MM.1S (cell line): ENCODE data around the gene FXYD7.

Source experiments
- DNase-seq: peaks from one replicate; pipeline ENCODE4 v3.0.0-alpha.2; 2015
- H2AFZ ChIP-seq: fragments of 300-600 bp; sonication (generic); 2 replicates; pipeline ENCODE4 v1.6.0; 2016; ENCODE audit warnings: antibody characterized with exemption, low read length
- H3F3A ChIP-seq: fragments of 300-600 bp; sonication (generic); 2 replicates; pipeline ENCODE4 v1.6.1; 2016; ENCODE audit warnings: mild to moderate bottlenecking, antibody characterized with exemption, low read length, moderate library complexity, mixed read lengths; ENCODE audit not compliant: insufficient read depth
- H3K27ac ChIP-seq: fragments of 300-600 bp; sonication (generic); 2 replicates; pipeline ENCODE4 v1.5.1; 2016; ENCODE audit warnings: mild to moderate bottlenecking, low read length
- H3K27me3 ChIP-seq: fragments of 300-600 bp; sonication (generic); replicated peaks from 2 replicates; pipeline ENCODE4 v1.6.0; 2016; ENCODE audit warnings: low read length; ENCODE audit not compliant: insufficient read depth
- H3K36me3 ChIP-seq: fragments of 300-600 bp; sonication (generic); replicated peaks from 2 replicates; pipeline ENCODE4 v1.6.1; 2016; ENCODE audit warnings: mild to moderate bottlenecking, low read length, mixed read lengths; ENCODE audit not compliant: insufficient read depth
- H3K4me1 ChIP-seq: fragments of 300-600 bp; sonication (generic); 2 replicates; pipeline ENCODE4 v1.6.1; 2016; ENCODE audit warnings: low read length, mixed read lengths
- H3K4me2 ChIP-seq: fragments of 300-600 bp; sonication (generic); 2 replicates; pipeline ENCODE4 v1.6.0; 2016; ENCODE audit warnings: low read depth, low read length
- H3K4me3 ChIP-seq: fragments of 300-600 bp; sonication (generic); 2 replicates; pipeline ENCODE4 v1.5.1; 2016; ENCODE audit warnings: low read length, mixed read lengths
- H3K79me2 ChIP-seq: fragments of 300-600 bp; sonication (generic); 2 replicates; pipeline ENCODE4 v1.6.1; 2016; ENCODE audit warnings: mixed run types, low read length, mixed read lengths
- H3K9ac ChIP-seq: fragments of 300-600 bp; sonication (generic); 2 replicates; pipeline ENCODE4 v1.6.1; 2016; ENCODE audit warnings: low read length, mixed read lengths
- H3K9me2 ChIP-seq: fragments of 300-600 bp; sonication (generic); replicated peaks from 2 replicates; pipeline ENCODE4 v1.6.1; 2016; ENCODE audit warnings: mild to moderate bottlenecking, low read length, mixed read lengths; ENCODE audit not compliant: insufficient read depth
- H3K9me3 ChIP-seq: fragments of 300-600 bp; sonication (generic); replicated peaks from 2 replicates; pipeline ENCODE4 v1.6.1; 2016; ENCODE audit warnings: mild to moderate bottlenecking, low read length, mixed read lengths; ENCODE audit not compliant: insufficient read depth
- H4K20me1 ChIP-seq: fragments of 300-600 bp; sonication (generic); 2 replicates; pipeline ENCODE4 v1.6.1; 2016; ENCODE audit warnings: mild to moderate bottlenecking, low read length, moderate library complexity, mixed read lengths; ENCODE audit not compliant: insufficient read depth
- CTCF ChIP-seq: fragments of 300-600 bp; sonication (generic); IDR thresholded peaks from 2 replicates; pipeline ENCODE4 v1.5.1; 2016; ENCODE audit warnings: antibody characterized with exemption, low read length, mixed read lengths
- EZH2 ChIP-seq: fragments of 300-600 bp; sonication (generic); optimal IDR thresholded peaks from 2 replicates; pipeline ENCODE3; 2017; ENCODE audit warnings: low read depth, mild to moderate bottlenecking, antibody characterized with exemption, low read length, mixed read lengths
- EZH2phosphoT487 ChIP-seq: fragments of 300-600 bp; sonication (generic); IDR thresholded peaks from 2 replicates; pipeline ENCODE4 v1.6.1; 2018; ENCODE audit warnings: antibody characterized with exemption, low read length

The FXYD7 gene

GRCh38 chr19:35094656-35095055 is 48.4 kb upstream of the FXYD7 start:
- TF ChIP-seq EZH2 (no peak), EZH2phosphoT487 (no peak), CTCF (no peak)
- H3K9ac ChIP-seq = no peak overlapping the region
- no peaks in the 10 kb centered on the region for H4K20me1 ChIP-seq

GRCh38 chr19:35095667-35096368 is 47.2 kb upstream of the FXYD7 start:
- Histone ChIP-seq H3K4me3 (no peak overlapping the region), H3K9me3 (no peaks in the 10 kb centered on the region), H3K36me3 (no peaks in the 10 kb centered on the region), H3K9me2 (no peaks in the 10 kb centered on the region), H4K20me1 (no peaks in the 10 kb centered on the region), H2AFZ (no peak overlapping the region), H3F3A (no peaks in the 10 kb centered on the region), H3K4me2 (no peak overlapping the region), H3K9ac (no peak overlapping the region), H3K79me2 (no peaks in the 10 kb centered on the region), H3K27ac (no peak overlapping the region), H3K27me3 (peaks cover 68% of the 10 kb centered on the region), H3K4me1 (no peaks in the 10 kb centered on the region)
- TF ChIP-seq EZH2 = no peak
- TF ChIP-seq EZH2phosphoT487 = no peak
- no peak for TF ChIP-seq CTCF
- no peak for DNase-seq

More at GRCh38 chr19:35094656-35095055, 48.4 kb upstream of the FXYD7 start:
- Histone ChIP-seq H3K27me3 (peaks cover 57% of the 10 kb centered on the region), H3K9me3 (no peaks in the 10 kb centered on the region), H3K27ac (no peak overlapping the region), H3K4me1 (no peaks in the 10 kb centered on the region), H3K9me2 (no peaks in the 10 kb centered on the region), H3K36me3 (no peaks in the 10 kb centered on the region), H3K79me2 (no peaks in the 10 kb centered on the region), H2AFZ (no peak overlapping the region), H3K4me2 (no peak overlapping the region), H3K4me3 (no peak overlapping the region), H3F3A (no peaks in the 10 kb centered on the region)
- DNase-seq = no peak

- H3K4me3 ChIP-seq = no peak overlapping the region
- no peak overlapping the region for H3K9ac ChIP-seq
- H3K9me2 ChIP-seq = no peaks in the 10 kb centered on the region
- H3K9me3 ChIP-seq = no peaks in the 10 kb centered on the region
- no peaks in the 10 kb centered on the region for H3K4me1 ChIP-seq
- H4K20me1 ChIP-seq = no peaks in the 10 kb centered on the region
- no peak for TF ChIP-seq EZH2
- no peak for TF ChIP-seq EZH2phosphoT487
- TF ChIP-seq CTCF = no peak
- DNase-seq = no peak
- H3K4me2 ChIP-seq = no peak overlapping the region
- H3K27me3 ChIP-seq = peaks cover 71% of the 10 kb centered on the region
- H3K27ac ChIP-seq = no peak overlapping the region
- H2AFZ ChIP-seq = no peak overlapping the region
- H3F3A ChIP-seq = no peaks in the 10 kb centered on the region
- no peaks in the 10 kb centered on the region for H3K36me3 ChIP-seq
- H3K79me2 ChIP-seq = no peaks in the 10 kb centered on the region
Observed at GRCh38 chr19:35098413-35099049, 44.5 kb upstream of the FXYD7 start.
